Spleen (tissue), 11 donors: ENCODE results near the gene PITPNC1. TPM values are rescaled to one million over a fixed set of nuclear protein-coding genes. Genes with fewer than 3 reads are reported as not detected.
"Not testable (repeated sequence)": the region's sequence is repeated elsewhere in the genome, so short reads cannot be mapped to it uniquely, and the experiment has no call there.

Experiments used
- DNase-seq: peaks from one replicate; pipeline ENCODE4 v3.0.0-alpha.2; 2020
- H3K27ac ChIP-seq, 8 donors: fragments of 200-600 bp; sonication (generic) in 7 of 8; 1 replicate in 4 of 8; 2 replicates in 4 of 8; pipeline versions ENCODE4 v1.5.0 to v1.8.0; 2016 to 2021; ENCODE audit warnings: inconsistent platforms in 4 of 8, mild to moderate bottlenecking in 4 of 8, moderate library complexity in 1 of 8
- H3K27me3 ChIP-seq, 7 donors: fragments of 200-600 bp; sonication (generic) in 6 of 7; replicated peaks in 1 of 7; 1 replicate in 4 of 7; 2 replicates in 3 of 7; pipeline versions ENCODE4 v1.5.0 to v1.8.0; 2016 to 2021; ENCODE audit warnings: inconsistent platforms in 3 of 7, mild to moderate bottlenecking in 1 of 7
- H3K36me3 ChIP-seq, 6 donors: fragments of 200-600 bp; sonication (generic) in 5 of 6; 1 replicate in 4 of 6; 2 replicates in 2 of 6; pipeline versions ENCODE4 v1.5.0 to v1.8.0; 2016 to 2021; ENCODE audit warnings: inconsistent platforms in 2 of 6
- H3K4me1 ChIP-seq, 6 donors: fragments of 200-600 bp; sonication (generic) in 5 of 6; 1 replicate in 3 of 6; 2 replicates in 3 of 6; pipeline versions ENCODE4 v1.5.0 to v1.8.0; 2016 to 2021; ENCODE audit warnings: inconsistent platforms in 3 of 6
- H3K4me3 ChIP-seq, 8 donors: fragments of 200-600 bp; sonication (generic) in 7 of 8; 1 replicate in 4 of 8; 2 replicates in 4 of 8; pipeline versions ENCODE4 v1.5.0 to v1.8.0; 2016 to 2021; ENCODE audit warnings: inconsistent platforms in 4 of 8, mild to moderate bottlenecking in 4 of 8, moderate library complexity in 2 of 8
- H3K9me3 ChIP-seq, 8 donors: fragments of 200-600 bp; sonication (generic) in 7 of 8; 1 replicate in 4 of 8; 2 replicates in 4 of 8; pipeline versions ENCODE4 v1.5.0 to v1.8.0; 2016 to 2021; ENCODE audit warnings: inconsistent platforms in 4 of 8
- CTCF ChIP-seq, 11 experiments: fragments of 200-600 bp in 7 of 11; fragments of 450-650 bp in 4 of 11; sonication (generic) in 4 of 11; IDR thresholded peaks in 8 of 11; conservative IDR thresholded peaks in 3 of 11; 1 replicate in 7 of 11; 2 replicates in 4 of 11; pipeline versions ENCODE4 v1.4.0 to v1.8.0; 2016 to 2021; ENCODE audit warnings: antibody characterized with exemption in 11 of 11, inconsistent platforms in 4 of 11, mild to moderate bottlenecking in 1 of 11
- POLR2A ChIP-seq, 3 donors: fragments of 450-650 bp; IDR thresholded peaks; one replicate each; pipeline ENCODE4 v1.5.1; 2017; ENCODE audit warnings: antibody characterized with exemption in 3 of 3, mild to moderate bottlenecking in 1 of 3
- POLR2AphosphoS5 ChIP-seq, 3 donors: sonication (generic); formaldehyde crosslinking; IDR thresholded peaks; one replicate each; pipeline ENCODE4 v1.5.1; 2017; ENCODE audit warnings: antibody characterized with exemption in 3 of 3
- WGBS, 5 donors: extraction: QIAGEN DNeasy Blood & Tissue Kit in 3 of 5; methylation state at CpG; one replicate each; pipeline versions ENCODE4 v1.1.5 to v1.1.7; 2013 to 2018; 5-methylcytosine and 5-hydroxymethylcytosine counted together
- intact Hi-C: fragments of 100-400 bp; cut with DNase I; formaldehyde crosslinking; loops from one replicate; pipeline ENCODE4 v1.15.0; 2023; ENCODE audit warnings: low total_unique reads
- polyA plus RNA-seq, 3 donors: library from polyadenylated mRNA; stranded (reverse); fragments of 200-250 nt; gene quantifications; one replicate each; pipeline ENCODE4 v1.2.1, GENCODE V29; 2013
- total RNA-seq, 7 donors: library from RNA; depleted of rRNA in 3 of 7; stranded (reverse); fragments of >200 nt in 3 of 7; fragmentation: NEBNext Ultra II Directional in 4 of 7; extraction: Animal tissue kit (Norgen Biotek cat#: 25700) in 4 of 7; gene quantifications; one replicate each; pipeline versions ENCODE4 v1.1.0 to v1.2.1, GENCODE V29; 2016 to 2021
- donor health status: healthy with polysubstance abuse.
- donor health status: DM: no; HTN: no; CAD: no; lungs with moderate emphysema.
- donor health status: DM: no; HTN: no; CAD: no.
- donor health status: Bipolar disorder and iron deficiency.
- donor health status: healthy.
- donor health status: DM: no; HTN: no; CAD: no.
- donor health status: DM: yes; HTN: yes; CAD: no.

The PITPNC1 gene
- total and polyA plus RNA-seq, 10 donors = 5.8 to 33.8 (median 18.8) TPM

GRCh38 chr17:67425571-67426160, 48.6 kb downstream of the PITPNC1 start:
- TF ChIP-seq POLR2AphosphoS5 (IDR thresholded peaks at IDR 0.05) (no peak), POLR2A (IDR thresholded peaks at IDR 0.05) (no peak), CTCF (IDR thresholded peaks at IDR 0.05 in 8 of 11, conservative IDR thresholded peaks at IDR 0.05 in 3 of 11) (no peak)
- Histone ChIP-seq H3K4me3 (no peak overlapping the region), H3K27me3 (no peaks in the 10 kb centered on the region), H3K4me1 (peaks cover 0 to 42% (median 23%) of the 10 kb centered on the region in 6 donors), H3K9me3 (no peaks in the 10 kb centered on the region), H3K27ac (peak overlapping the region in 2 of 8 donors; percentile 36 to 40), H3K36me3 (no peaks in the 10 kb centered on the region)
- DNase-seq = no peak
- intact Hi-C loops = no loop called here
- WGBS, 5 donors = 86 to 98% (median 87%) methylated on average over 5 of the region's 5 CpGs

GRCh38 chr17:67427424-67427823, 50.3 kb downstream of the PITPNC1 start:
- 92 to 95% (median 95%) methylated on average over 4 of the region's 4 CpGs for WGBS, 5 donors
- Histone ChIP-seq H3K9me3 (no peaks in the 10 kb centered on the region), H3K27ac (no peak overlapping the region), H3K4me1 (peaks cover 0 to 36% (median 6%) of the 10 kb centered on the region in 6 donors), H3K27me3 (no peaks in the 10 kb centered on the region), H3K4me3 (no peak overlapping the region), H3K36me3 (no peaks in the 10 kb centered on the region)
- intact Hi-C loops = no loop called here
- DNase-seq = no peak
- no peak for TF ChIP-seq POLR2A (IDR thresholded peaks at IDR 0.05)
- no peak for TF ChIP-seq CTCF (IDR thresholded peaks at IDR 0.05 in 8 of 11, conservative IDR thresholded peaks at IDR 0.05 in 3 of 11)
- no peak for TF ChIP-seq POLR2AphosphoS5 (IDR thresholded peaks at IDR 0.05)

GRCh38 chr17:67430515-67430914, 53.4 kb downstream of the PITPNC1 start:
- H3K9me3 ChIP-seq, H3K4me3 ChIP-seq, H3K27me3 ChIP-seq, H3K27ac ChIP-seq, intact Hi-C loops, H3K36me3 ChIP-seq, DNase-seq: not testable (repeated sequence)
- H3K4me1 ChIP-seq = peaks cover 0 to 50% (median 20%) of the 10 kb centered on the region in 6 donors
- WGBS, 5 donors = 93 to 97% (median 96%) methylated on average over 4 of the region's 4 CpGs

GRCh38 chr17:67431249-67432015, 54.4 kb downstream of the PITPNC1 start:
- Histone ChIP-seq H3K27ac (peak overlapping the region in 4 of 8 donors; percentile 29 to 63 (median 48)), H3K9me3 (no peaks in the 10 kb centered on the region), H3K27me3 (no peaks in the 10 kb centered on the region), H3K36me3 (no peaks in the 10 kb centered on the region), H3K4me3 (no peak overlapping the region), H3K4me1 (peaks cover 0 to 55% (median 28%) of the 10 kb centered on the region in 6 donors)
- intact Hi-C loops = no loop called here
- TF ChIP-seq CTCF (IDR thresholded peaks at IDR 0.05 in 8 of 11, conservative IDR thresholded peaks at IDR 0.05 in 3 of 11) (no peak), POLR2AphosphoS5 (IDR thresholded peaks at IDR 0.05) (no peak), POLR2A (IDR thresholded peaks at IDR 0.05) (no peak)
- WGBS, 5 donors = 40 to 52% (median 46%) methylated on average over 9 of the region's 9 CpGs
- DNase-seq = no peak
